Cardiac septum (tissue), 1 donor: ENCODE measurements around the gene FXN. TPM values are rescaled to one million over a fixed set of nuclear protein-coding genes. Genes with fewer than 3 reads are reported as not detected.

Experiments used
- DNase-seq: peaks from one replicate; pipeline ENCODE4 v3.0.0-alpha.2; 2020; ENCODE audit warnings: low spot score
- intact Hi-C: fragments of 100-400 bp; cut with DNase I; formaldehyde crosslinking; loops from one replicate; pipeline ENCODE4 v1.14.0; 2022
- total RNA-seq: library from RNA; stranded (reverse); fragmentation: NEBNext Ultra II Directional; extraction: Animal tissue kit (Norgen Biotek cat#: 25700); gene quantifications from one replicate; pipeline ENCODE4 v1.2.1, GENCODE V29; 2021
- donor health status: DM: no; HTN: no; CAD: no.

The FXN gene
- total RNA-seq, 1 donor from 2014 or later, result 22.9 TPM

DNA sequence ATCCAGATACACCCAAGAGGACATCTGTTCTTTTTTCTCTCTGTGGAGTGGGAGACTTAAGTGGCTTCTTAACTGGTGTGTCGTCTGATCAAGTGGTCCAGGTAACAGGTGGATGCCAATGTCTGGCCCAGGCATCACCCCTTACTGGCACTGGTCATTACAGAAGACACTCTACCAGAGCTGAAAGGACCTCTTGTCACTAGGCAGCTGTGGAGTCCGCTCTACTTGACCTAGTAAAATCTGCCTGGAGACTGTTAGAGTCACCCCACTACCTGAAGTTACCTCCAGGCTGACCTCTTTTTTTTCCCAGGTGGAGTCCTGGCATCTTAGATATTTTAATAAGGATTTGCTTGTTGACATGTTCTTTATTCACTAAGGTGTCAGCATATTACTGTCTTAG is 22.5 kb downstream of the FXN start:
- no peak for DNase-seq
- intact Hi-C loops, result loop anchor here (10.0 kb wide), 2 partner anchors 337 to 487 kb away; no protein-coding TSS in a partner anchor

DNA sequence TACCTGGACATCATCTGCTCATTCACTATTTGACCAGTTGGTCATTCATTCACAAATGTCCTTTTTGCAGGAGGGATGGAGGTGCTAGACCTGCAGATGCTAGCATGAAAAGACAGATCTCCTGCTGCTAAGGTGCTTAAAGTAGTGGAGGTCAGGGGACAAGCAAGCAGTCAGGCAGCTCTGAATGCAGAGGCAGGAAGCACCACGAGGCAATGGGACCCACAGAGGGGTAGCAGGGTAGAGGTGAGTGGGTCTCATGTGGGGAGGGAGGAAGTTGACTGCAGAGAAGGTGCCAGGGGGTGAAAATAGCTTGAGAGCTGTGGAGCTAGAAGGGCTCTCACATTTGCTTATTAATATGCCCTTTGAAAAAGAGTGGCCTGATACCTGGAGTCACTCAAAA is 25.2 kb downstream of the FXN start:
- no peak for DNase-seq
- intact Hi-C loops, result no loop called here

DNA sequence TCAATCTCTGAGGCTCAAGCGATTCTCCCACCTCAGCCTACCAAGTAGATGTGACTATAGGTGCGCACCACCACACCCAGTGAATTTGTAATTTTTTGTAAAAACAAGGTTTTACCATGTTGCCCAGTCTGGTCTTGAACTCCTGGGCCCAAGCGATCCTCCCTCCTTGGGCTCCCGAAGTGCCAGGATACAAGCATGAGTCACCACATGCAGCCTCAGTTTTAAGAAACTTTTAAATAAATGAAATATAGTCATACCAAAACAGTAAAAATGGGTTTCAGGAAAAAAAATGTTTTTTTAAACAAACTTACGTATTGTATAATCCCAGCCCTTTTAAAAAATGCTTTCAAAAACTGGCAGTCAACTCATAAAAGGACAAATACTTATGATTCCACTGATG is 26.6 kb downstream of the FXN start:
- DNase-seq, result no peak
- intact Hi-C loops, result no loop called here

DNA sequence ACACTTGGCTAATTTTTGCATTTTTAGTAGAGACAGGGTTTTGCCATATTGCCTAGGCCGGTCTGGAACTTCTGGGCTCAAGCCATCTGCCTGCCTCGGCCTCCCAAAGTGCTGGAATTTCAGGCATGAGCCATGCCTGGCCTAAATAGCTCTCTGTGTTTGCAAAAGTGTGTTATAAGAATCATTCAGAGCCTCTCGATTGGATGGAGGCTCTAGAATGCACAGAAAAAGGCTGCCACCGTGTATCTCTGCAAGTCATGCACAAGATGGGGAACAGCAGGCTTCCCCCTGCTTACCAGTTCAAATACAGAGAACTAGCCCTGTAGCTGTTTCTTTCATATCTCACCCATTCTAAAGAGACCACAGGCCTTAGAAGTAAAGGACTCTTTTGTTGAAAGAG is 28.3 kb downstream of the FXN start:
- intact Hi-C loops, result no loop called here
- no peak for DNase-seq

DNA sequence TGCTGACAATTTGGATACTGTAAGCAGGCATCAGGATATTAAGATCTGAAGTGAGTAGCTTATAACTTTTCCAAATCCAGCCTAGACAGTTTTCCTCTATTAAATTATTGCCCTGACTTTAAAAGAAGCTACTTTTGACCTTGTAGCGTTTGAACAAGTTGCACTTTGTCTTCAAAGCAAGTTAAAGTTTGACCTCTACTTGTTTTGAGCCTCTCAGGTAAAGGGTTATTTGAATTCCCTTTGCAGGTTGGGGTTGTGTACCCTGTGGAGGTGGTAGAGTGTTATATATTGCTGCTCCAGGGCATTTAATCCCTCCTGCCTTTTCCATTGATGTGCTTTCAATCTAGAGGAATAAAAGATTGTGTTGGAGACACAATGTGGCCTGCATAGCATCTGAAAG is 30.1 kb downstream of the FXN start:
- DNase-seq, result no peak
- intact Hi-C loops, result loop anchor here (5.0 kb wide), 1 partner anchor 87 kb away; no protein-coding TSS in a partner anchor

DNA sequence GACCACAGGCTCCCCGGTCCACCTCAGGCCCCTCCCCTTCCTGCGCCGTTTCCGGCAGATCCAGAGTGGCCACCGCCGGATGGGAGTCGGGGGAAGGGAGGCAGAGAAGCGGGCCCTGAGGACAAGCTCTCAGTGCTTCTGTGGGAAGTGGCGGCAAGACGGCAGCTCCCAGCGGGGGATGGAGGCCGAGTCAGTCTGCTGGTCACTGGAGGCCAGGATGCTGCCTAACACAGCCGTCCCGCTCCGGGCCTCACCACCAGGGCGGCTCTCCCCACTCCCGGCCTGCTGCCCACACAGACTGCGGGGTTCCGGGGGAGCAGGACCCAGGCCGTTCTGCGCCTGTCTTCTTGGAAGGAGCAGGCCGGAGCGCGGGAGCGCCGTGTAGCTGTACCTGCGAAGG is 31.4 kb downstream of the FXN start:
- intact Hi-C loops, result loop anchor here (5.0 kb wide), 1 partner anchor 85 kb away; no protein-coding TSS in a partner anchor
- DNase-seq, result no peak

DNA sequence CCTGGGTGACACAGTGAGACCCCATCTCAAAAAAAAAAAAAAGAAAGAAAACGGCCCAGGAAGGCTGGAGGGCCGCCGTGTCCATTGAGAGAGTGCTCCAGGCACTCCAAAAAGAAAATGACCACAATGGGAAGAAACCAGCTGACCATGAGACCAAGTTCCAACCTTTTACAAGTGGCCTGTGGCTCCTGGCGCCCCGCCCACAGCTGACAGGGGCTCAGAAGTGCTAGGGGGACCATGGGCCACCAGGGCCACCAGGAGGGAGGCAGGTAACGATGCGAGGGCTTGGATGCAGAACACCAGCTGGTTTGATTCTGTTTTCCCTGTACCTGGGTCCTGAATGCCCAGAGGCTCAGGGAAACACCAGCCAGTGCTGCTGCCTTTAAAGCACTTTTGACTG is 34.6 kb downstream of the FXN start:
- intact Hi-C loops, result no loop called here

DNA sequence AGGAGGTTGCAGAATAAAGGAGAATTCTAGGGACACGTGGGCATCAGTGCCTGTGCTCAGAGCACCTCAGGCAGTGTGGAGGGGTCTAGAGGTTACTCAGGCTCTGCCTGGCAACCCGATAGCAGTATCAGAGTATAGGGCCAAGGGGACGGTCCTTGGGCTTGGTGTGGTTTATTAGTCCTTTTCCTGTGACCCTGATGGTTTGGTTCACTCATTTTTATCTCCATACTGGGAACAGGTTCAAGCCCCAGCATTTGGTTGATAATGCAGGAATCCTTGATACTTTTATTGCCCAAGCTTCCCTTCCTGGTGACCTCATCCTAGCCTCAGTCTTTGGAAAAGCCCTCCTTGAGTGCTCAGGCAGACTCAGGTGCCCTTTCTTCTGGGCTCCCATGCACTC is 35.5 kb downstream of the FXN start:
- DNase-seq, result no peak
- intact Hi-C loops, result no loop called here

More for the DNA sequence above, 34.6 kb downstream of the FXN start:
- no peak for DNase-seq

DNA sequence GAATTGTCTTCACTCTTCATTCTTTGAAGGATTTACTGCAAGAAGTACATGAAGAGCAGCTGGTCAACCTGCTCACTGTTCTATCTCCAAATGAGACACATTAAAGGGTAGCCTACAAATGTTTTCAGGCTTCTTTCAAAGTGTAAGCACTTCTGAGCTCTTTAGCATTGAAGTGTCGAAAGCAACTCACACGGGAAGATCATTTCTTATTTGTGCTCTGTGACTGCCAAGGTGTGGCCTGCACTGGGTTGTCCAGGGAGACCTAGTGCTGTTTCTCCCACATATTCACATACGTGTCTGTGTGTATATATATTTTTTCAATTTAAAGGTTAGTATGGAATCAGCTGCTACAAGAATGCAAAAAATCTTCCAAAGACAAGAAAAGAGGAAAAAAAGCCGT is 37.6 kb downstream of the FXN start:
- intact Hi-C loops, result no loop called here

DNA sequence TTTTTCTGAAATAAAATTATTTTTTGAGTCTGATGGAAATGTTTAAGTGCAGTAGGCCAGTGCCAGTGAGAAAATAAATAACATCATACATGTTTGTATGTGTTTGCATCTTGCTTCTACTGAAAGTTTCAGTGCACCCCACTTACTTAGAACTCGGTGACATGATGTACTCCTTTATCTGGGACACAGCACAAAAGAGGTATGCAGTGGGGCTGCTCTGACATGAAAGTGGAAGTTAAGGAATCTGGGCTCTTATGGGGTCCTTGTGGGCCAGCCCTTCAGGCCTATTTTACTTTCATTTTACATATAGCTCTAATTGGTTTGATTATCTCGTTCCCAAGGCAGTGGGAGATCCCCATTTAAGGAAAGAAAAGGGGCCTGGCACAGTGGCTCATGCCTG is 39.2 kb downstream of the FXN start:
- intact Hi-C loops, result no loop called here
- no peak for DNase-seq

More for the DNA sequence above, 37.6 kb downstream of the FXN start:
- DNase-seq, result no peak

DNA sequence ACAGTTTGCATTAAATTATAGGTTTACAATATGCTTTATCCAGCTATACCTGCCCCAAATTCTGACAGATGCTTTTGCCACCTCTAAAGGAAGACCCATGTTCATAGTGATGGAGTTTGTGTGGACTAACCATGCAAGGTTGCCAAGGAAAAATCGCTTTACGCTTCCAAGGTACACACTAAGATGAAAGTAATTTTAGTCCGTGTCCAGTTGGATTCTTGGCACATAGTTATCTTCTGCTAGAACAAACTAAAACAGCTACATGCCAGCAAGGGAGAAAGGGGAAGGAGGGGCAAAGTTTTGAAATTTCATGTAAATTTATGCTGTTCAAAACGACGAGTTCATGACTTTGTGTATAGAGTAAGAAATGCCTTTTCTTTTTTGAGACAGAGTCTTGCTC is 41.0 kb downstream of the FXN start:
- intact Hi-C loops, result no loop called here
- DNase-seq, result no peak

DNA sequence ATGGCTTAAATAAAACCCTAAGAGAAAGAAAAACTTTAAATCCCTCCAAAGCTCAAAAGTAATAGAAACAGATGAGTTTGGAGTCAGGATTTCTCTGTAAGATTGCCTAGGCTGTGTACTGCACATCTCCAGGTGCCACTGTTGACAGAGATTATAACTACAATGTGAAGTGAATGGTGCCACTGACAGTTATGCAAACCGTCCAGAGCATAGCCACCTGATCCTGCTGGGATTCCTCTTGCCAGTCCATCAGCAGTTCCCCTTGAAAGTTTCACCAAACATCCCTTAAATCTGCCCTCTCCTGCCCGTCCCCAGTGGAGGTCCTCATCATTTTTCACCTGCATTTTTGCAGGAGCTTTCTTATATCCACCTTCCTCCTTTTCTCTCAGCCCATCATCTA is 42.5 kb downstream of the FXN start:
- intact Hi-C loops, result no loop called here
- DNase-seq, result no peak

DNA sequence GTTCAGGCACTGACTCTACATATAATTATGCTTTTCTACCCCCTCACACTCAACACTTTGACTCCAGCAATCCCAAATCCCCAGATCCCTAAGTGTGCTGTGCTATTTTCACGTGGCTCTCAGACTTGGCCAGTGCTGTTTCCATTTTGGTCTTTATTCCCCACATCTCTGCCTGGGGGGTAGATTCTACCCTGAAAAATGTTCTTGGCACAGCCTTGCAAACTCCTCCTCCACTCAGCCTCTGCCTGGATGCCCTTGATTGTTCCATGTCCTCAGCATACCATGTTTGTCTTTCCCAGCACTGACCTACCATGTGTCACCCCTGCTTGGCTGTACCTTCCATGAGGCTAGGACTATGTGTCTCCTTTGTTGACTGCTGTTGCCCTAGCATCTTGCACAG is 43.0 kb downstream of the FXN start:
- intact Hi-C loops, result no loop called here
- no peak for DNase-seq

DNA sequence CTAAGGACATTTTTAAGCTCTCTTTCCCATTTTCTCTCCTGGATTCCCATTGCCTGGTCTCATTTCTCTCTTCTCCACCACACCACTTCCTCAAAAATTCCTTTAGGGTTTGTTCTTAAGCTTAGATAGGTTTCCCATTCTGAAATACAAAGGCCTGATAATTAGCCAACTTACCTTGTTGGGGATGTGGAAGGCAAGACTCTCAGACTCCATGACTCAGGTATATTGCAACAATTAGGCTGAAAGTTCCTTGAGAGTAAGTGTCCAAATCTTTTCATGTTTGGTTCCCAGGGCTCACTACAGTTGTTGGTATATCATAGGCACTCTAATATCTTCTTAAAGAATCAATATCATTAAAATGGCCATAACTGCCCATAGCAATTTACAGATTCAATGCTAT is 43.6 kb downstream of the FXN start:
- intact Hi-C loops, result no loop called here
- DNase-seq, result no peak

DNA sequence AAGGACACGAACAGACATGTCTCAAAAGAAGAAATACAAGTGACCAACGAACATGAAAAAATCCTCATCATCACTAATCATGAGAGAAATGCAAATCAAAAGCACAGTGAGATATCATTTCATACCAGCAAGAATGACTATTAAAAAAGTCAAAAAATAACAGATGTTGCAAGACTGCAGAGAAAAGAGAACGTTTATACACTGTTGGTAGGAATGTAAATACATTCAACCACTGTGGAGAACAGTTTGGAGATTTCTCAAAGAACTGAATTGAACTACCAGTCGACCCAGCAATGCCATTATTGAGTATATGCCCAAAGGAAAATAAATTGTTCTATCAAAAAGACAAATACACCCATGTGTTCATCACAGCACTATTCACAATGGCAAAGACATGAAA is 45.7 kb downstream of the FXN start:
- intact Hi-C loops, result loop anchor here (5.0 kb wide), 1 partner anchor 51 kb away; no protein-coding TSS in a partner anchor
- DNase-seq, result no peak

DNA sequence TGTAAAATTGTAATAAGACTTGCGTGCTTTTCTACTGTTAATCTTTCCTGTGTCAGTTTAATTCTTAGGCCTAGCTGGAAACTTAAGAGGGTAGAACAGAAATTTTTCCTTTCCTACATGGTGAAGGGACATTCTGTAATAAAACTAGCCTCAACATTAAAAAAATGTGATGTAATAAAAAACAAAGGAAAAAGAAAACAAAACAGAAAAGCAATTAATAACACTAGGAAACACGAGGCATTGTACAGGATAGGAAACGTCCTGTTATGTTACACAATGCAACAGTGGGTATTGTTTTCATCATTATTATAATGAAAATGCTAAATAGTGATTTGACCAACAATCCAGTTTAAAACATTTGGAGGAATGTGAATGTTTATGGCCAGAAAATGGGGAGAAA is 47.8 kb downstream of the FXN start:
- intact Hi-C loops, result loop anchor here (5.0 kb wide), 1 partner anchor 49 kb away; no protein-coding TSS in a partner anchor
- no peak for DNase-seq

DNA sequence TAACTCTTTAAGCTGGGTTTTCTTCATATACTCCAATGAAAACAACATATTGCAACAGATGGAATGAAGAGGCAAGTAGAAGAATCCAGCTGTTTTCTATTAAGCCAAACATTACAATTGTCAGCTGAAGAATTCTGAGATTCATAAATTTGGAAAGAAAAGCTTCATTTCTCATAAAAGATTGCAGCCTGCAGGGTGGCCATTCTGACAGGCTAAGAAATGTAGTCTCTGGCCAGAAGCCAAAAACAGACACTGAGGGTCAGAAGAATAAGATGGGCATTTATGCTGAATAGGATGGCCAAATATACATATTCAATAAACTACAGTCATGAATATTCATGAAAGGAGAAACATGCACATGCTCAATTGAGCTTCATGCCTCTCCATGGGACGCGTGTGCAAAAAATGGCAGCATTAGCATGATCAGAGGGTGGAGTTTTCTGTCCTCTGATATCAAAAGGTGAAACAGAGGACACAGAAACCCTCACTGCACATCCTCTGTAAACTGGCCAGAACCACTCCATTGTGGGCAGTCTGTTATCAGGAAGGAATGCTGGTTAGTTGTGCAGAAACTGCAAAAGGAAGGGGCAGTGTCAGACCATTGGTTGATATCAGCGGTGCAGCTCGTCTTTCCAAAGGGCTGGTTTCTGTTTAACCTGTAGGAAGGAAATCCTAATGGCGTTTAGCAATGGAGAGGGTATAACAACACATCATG is 50.2 kb downstream of the FXN start:
- intact Hi-C loops, result loop anchor here (5.0 kb wide), 1 partner anchor 37 kb away; no protein-coding TSS in a partner anchor
- no peak for DNase-seq

DNA sequence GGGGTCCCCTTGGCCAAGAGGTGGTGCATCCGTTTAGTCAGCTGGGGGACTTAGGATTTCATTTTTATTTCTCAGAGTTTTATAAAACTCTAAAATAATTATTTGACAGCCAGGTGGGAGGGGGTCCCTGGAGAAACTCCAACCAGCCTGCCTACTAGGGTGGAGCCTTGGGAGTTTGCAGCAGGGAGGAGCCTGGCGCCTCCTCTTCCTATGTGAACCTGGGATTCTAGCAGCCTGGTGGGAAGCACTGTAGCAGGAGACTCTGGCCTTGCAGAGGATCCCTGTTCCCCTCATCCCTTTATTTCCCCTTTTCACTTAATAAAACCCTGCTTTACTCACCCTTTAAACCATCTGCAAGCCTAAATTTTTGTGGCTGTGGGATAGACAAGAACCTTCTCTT is 50.8 kb downstream of the FXN start:
- intact Hi-C loops, result loop anchor here (5.0 kb wide), 1 partner anchor 36 kb away; no protein-coding TSS in a partner anchor
- no peak for DNase-seq

DNA sequence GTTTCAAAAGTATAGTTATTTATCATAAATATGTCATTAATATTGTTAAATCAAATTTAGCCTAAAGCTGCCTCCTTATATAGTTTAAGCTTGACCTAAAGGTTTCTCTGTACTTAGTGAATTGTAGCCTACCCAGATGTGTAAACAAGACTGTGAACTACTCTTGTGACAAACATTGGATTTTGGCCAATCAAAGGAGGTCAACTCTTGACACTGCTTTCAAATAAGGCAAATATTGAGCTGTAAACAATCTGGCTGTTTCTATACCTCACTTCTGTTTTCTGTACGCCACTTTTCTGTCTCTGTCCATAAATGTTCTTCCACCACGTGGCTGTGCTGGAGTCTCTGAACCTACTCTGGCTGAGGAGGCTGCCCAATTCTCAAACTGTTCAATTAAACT is 51.2 kb downstream of the FXN start:
- no peak for DNase-seq
- intact Hi-C loops, result loop anchor here (5.0 kb wide), 1 partner anchor 36 kb away; no protein-coding TSS in a partner anchor

DNA sequence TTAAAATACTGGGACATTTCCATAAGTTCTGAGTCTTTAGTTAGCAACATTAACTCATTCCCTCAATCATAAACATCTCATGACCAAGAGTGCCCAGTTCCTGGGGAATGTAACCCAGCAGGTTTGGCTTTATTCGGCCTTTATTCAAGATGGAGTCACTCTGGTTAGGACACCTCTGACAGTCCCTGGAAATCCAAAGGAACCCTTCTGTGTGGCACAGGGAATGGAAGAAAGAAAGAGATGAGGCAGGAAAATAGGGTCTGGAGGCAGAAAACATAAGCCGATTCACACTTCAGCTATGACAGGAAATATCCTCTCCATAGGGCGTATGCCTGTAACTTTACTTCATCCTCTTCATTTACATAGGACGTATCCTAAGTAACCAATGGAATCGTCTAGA is 53.5 kb downstream of the FXN start:
- DNase-seq, result no peak
- intact Hi-C loops, result loop anchor here (5.0 kb wide), 1 partner anchor 33 kb away; no protein-coding TSS in a partner anchor

DNA sequence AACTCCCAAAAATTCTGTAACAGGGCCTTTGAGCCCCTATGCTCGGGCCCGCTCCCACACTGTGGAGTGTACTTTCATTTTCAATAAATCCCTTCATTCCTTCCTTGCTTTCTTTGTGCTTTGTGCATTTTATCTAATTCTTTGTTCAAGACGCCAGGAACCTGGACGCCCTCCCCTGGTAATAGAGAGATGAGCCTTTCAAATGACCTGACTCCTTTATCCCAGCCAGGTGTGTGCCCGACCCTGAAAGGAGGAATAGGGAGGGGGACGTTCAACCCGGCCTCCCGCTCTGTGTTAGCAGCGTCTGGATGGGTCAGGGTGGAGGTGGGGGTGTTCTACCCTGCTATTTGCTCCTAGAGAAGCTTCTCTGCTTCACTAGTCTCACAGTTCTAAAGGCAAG is 53.9 kb downstream of the FXN start:
- no peak for DNase-seq
- intact Hi-C loops, result loop anchor here (5.0 kb wide), 1 partner anchor 33 kb away; no protein-coding TSS in a partner anchor
